Stimulated activated naive B cell treated with anti-CD40 and anti-IgM and Interleukin-4, amounts not matched to agents 10 μg/mL and 1 μg/mL and 100 μg/mL, for 72 hours (primary cell): ENCODE results near the gene FMN1.

Source experiments
- ATAC-seq, 2 donors: fragments of 150-1000 bp; cut with Tn5 transposase; replicated peaks; 2 replicates each; pipeline ENCODE4 v1.10.0; 2021; ENCODE audit warnings: moderate library complexity in 1 of 2
- DNase-seq: peaks from one replicate; pipeline ENCODE4 v3.0.0; 2021
- H3K27ac Mint-ChIP-seq: one replicate; pipeline ENCODE4 v1.8.0; 2022; ENCODE audit warnings: mild to moderate bottlenecking, mixed read lengths
- H3K27me3 Mint-ChIP-seq, 2 donors: one replicate each; pipeline ENCODE4 v1.8.0; 2022; ENCODE audit warnings: mixed read lengths in 2 of 2
- H3K36me3 Mint-ChIP-seq, 2 donors: one replicate each; pipeline ENCODE4 v1.8.0; 2022; ENCODE audit warnings: mixed read lengths in 2 of 2, mild to moderate bottlenecking in 1 of 2
- H3K4me1 Mint-ChIP-seq, 2 donors: one replicate each; pipeline ENCODE4 v1.8.0; 2022; ENCODE audit warnings: mixed read lengths in 2 of 2, mild to moderate bottlenecking in 1 of 2
- H3K4me3 Mint-ChIP-seq, 2 donors: one replicate each; pipeline ENCODE4 v1.8.0; 2022; ENCODE audit warnings: mild to moderate bottlenecking in 2 of 2, mixed read lengths in 2 of 2, moderate library complexity in 1 of 2
- H3K9me3 Mint-ChIP-seq, 2 donors: one replicate each; pipeline ENCODE4 v1.8.0; 2022; ENCODE audit warnings: mixed read lengths in 2 of 2, mild to moderate bottlenecking in 1 of 2

Gene FMN1

GRCh38 chr15:32901995-32902394, 292.5 kb downstream of the FMN1 start:
- H3K27ac Mint-ChIP-seq, result no peak overlapping the region
- H3K4me3 Mint-ChIP-seq, result no peak overlapping the region
- peaks cover 30 to 51% of the 10 kb centered on the region in 2 donors for H3K4me1 Mint-ChIP-seq
- H3K36me3 Mint-ChIP-seq, result no peaks in the 10 kb centered on the region
- ATAC-seq (no peak), DNase-seq (no peak)
- H3K27me3 Mint-ChIP-seq, result peaks cover 10 to 14% of the 10 kb centered on the region in 2 donors
- H3K9me3 Mint-ChIP-seq, result no peaks in the 10 kb centered on the region

GRCh38 chr15:32901192-32901591, 293.3 kb downstream of the FMN1 start:
- Mint-ChIP-seq H3K4me1 (peaks cover 28 to 51% of the 10 kb centered on the region in 2 donors), H3K4me3 (no peak overlapping the region), H3K27me3 (peaks cover 10 to 19% of the 10 kb centered on the region in 2 donors), H3K9me3 (no peaks in the 10 kb centered on the region), H3K27ac (no peak overlapping the region), H3K36me3 (no peaks in the 10 kb centered on the region)
- ATAC-seq (no peak), DNase-seq (no peak)

GRCh38 chr15:32899126-32899596, 295.4 kb downstream of the FMN1 start:
- no peaks in the 10 kb centered on the region for H3K36me3 Mint-ChIP-seq
- no peaks in the 10 kb centered on the region for H3K9me3 Mint-ChIP-seq
- ATAC-seq (peak; percentile 82 to 88), DNase-seq (peak; percentile 21)
- H3K4me3 Mint-ChIP-seq, result no peak overlapping the region
- no peak overlapping the region for H3K27ac Mint-ChIP-seq
- peaks cover 15 to 20% of the 10 kb centered on the region in 2 donors for H3K27me3 Mint-ChIP-seq
- H3K4me1 Mint-ChIP-seq, result peaks cover 25 to 34% of the 10 kb centered on the region in 2 donors

- Mint-ChIP-seq H3K4me1 (peaks cover 17 to 27% of the 10 kb centered on the region in 2 donors), H3K4me3 (no peak overlapping the region)
- peak in 1 of 2 donors; percentile 38 for ATAC-seq
Observed at GRCh38 chr15:32898414-32898813, 296.1 kb downstream of the FMN1 start.

GRCh38 chr15:32893421-32893820, 301.1 kb downstream of the FMN1 start:
- Mint-ChIP-seq H3K9me3 (no peaks in the 10 kb centered on the region), H3K4me1 (peaks cover 4 to 8% of the 10 kb centered on the region in 2 donors), H3K27ac (no peak overlapping the region), H3K27me3 (peaks cover 10 to 15% of the 10 kb centered on the region in 2 donors), H3K4me3 (no peak overlapping the region), H3K36me3 (no peaks in the 10 kb centered on the region)
- DNase-seq, result no peak
- no peak for ATAC-seq

More at GRCh38 chr15:32898414-32898813, 296.1 kb downstream of the FMN1 start:
- Mint-ChIP-seq H3K36me3 (no peaks in the 10 kb centered on the region), H3K27me3 (peaks cover 15 to 20% of the 10 kb centered on the region in 2 donors), H3K27ac (no peak overlapping the region), H3K9me3 (no peaks in the 10 kb centered on the region)
- no peak for DNase-seq

GRCh38 chr15:32889214-32889613, 305.3 kb downstream of the FMN1 start:
- no peak overlapping the region for H3K27ac Mint-ChIP-seq
- H3K27me3 Mint-ChIP-seq, result no peaks in the 10 kb centered on the region
- no peaks in the 10 kb centered on the region for H3K9me3 Mint-ChIP-seq
- no peak overlapping the region for H3K4me3 Mint-ChIP-seq
- ATAC-seq (no peak), DNase-seq (no peak)
- peaks cover 0 to 2% of the 10 kb centered on the region in 2 donors for H3K4me1 Mint-ChIP-seq
- no peaks in the 10 kb centered on the region for H3K36me3 Mint-ChIP-seq

GRCh38 chr15:32888221-32888761, 306.2 kb downstream of the FMN1 start:
- H3K4me3 Mint-ChIP-seq, result no peak overlapping the region
- H3K27ac Mint-ChIP-seq, result no peak overlapping the region
- H3K27me3 Mint-ChIP-seq, result no peaks in the 10 kb centered on the region
- no peak for DNase-seq
- no peak for ATAC-seq
- H3K36me3 Mint-ChIP-seq, result no peaks in the 10 kb centered on the region
- peaks cover 0 to 2% of the 10 kb centered on the region in 2 donors for H3K4me1 Mint-ChIP-seq
- H3K9me3 Mint-ChIP-seq, result no peaks in the 10 kb centered on the region

GRCh38 chr15:32887090-32887489, 307.4 kb downstream of the FMN1 start:
- H3K27me3 Mint-ChIP-seq, result no peaks in the 10 kb centered on the region
- H3K36me3 Mint-ChIP-seq, result no peaks in the 10 kb centered on the region

GRCh38 chr15:32886459-32886858, 308.1 kb downstream of the FMN1 start:
- peaks cover 0 to 2% of the 10 kb centered on the region in 2 donors for H3K4me1 Mint-ChIP-seq
- H3K36me3 Mint-ChIP-seq, result no peaks in the 10 kb centered on the region
- DNase-seq, result no peak
- H3K27me3 Mint-ChIP-seq, result no peaks in the 10 kb centered on the region
- ATAC-seq, result no peak
- H3K27ac Mint-ChIP-seq, result no peak overlapping the region
- no peaks in the 10 kb centered on the region for H3K9me3 Mint-ChIP-seq
- no peak overlapping the region for H3K4me3 Mint-ChIP-seq

More at GRCh38 chr15:32887090-32887489, 307.4 kb downstream of the FMN1 start:
- DNase-seq, result no peak
- no peak overlapping the region for H3K27ac Mint-ChIP-seq
- no peak overlapping the region for H3K4me3 Mint-ChIP-seq
- no peak for ATAC-seq
- H3K9me3 Mint-ChIP-seq, result no peaks in the 10 kb centered on the region
- H3K4me1 Mint-ChIP-seq, result peaks cover 0 to 2% of the 10 kb centered on the region in 2 donors

- no peak overlapping the region for H3K27ac Mint-ChIP-seq
- no peaks in the 10 kb centered on the region for H3K9me3 Mint-ChIP-seq
- ATAC-seq (no peak), DNase-seq (no peak)
- no peaks in the 10 kb centered on the region for H3K36me3 Mint-ChIP-seq
- H3K4me1 Mint-ChIP-seq, result peaks cover 0 to 2% of the 10 kb centered on the region in 2 donors
- no peaks in the 10 kb centered on the region for H3K27me3 Mint-ChIP-seq
- H3K4me3 Mint-ChIP-seq, result no peak overlapping the region
Observed at GRCh38 chr15:32885713-32886112, 308.8 kb downstream of the FMN1 start.

GRCh38 chr15:32884146-32884545, 310.4 kb downstream of the FMN1 start:
- Mint-ChIP-seq H3K27me3 (no peaks in the 10 kb centered on the region), H3K4me1 (peaks cover 0 to 2% of the 10 kb centered on the region in 2 donors), H3K4me3 (no peak overlapping the region), H3K36me3 (no peaks in the 10 kb centered on the region), H3K27ac (no peak overlapping the region), H3K9me3 (no peaks in the 10 kb centered on the region)
- ATAC-seq (no peak), DNase-seq (no peak)

GRCh38 chr15:32882955-32883354, 311.6 kb downstream of the FMN1 start:
- no peak overlapping the region for H3K4me3 Mint-ChIP-seq
- H3K27me3 Mint-ChIP-seq, result peaks cover 3 to 4% of the 10 kb centered on the region in 2 donors
- DNase-seq (no peak), ATAC-seq (no peak)
- H3K9me3 Mint-ChIP-seq, result no peaks in the 10 kb centered on the region
- H3K36me3 Mint-ChIP-seq, result no peaks in the 10 kb centered on the region
- no peak overlapping the region for H3K27ac Mint-ChIP-seq
- peaks cover 0 to 2% of the 10 kb centered on the region in 2 donors for H3K4me1 Mint-ChIP-seq

GRCh38 chr15:32881528-32881927, 313.0 kb downstream of the FMN1 start:
- Mint-ChIP-seq H3K4me1 (peaks cover 0 to 2% of the 10 kb centered on the region in 2 donors), H3K4me3 (no peak overlapping the region), H3K27me3 (peaks cover 4 to 5% of the 10 kb centered on the region in 2 donors), H3K36me3 (no peaks in the 10 kb centered on the region), H3K9me3 (no peaks in the 10 kb centered on the region), H3K27ac (no peak overlapping the region)
- ATAC-seq (no peak), DNase-seq (no peak)

- Mint-ChIP-seq H3K4me1 (peaks cover 0 to 2% of the 10 kb centered on the region in 2 donors), H3K27me3 (peaks cover 4 to 5% of the 10 kb centered on the region in 2 donors), H3K4me3 (no peak overlapping the region), H3K36me3 (no peaks in the 10 kb centered on the region), H3K27ac (no peak overlapping the region), H3K9me3 (no peaks in the 10 kb centered on the region)
- DNase-seq, result no peak
- no peak for ATAC-seq
Observed at GRCh38 chr15:32880642-32881041, 313.9 kb downstream of the FMN1 start.

GRCh38 chr15:32879980-32880379, 314.5 kb downstream of the FMN1 start:
- ATAC-seq, result no peak
- H3K36me3 Mint-ChIP-seq, result no peaks in the 10 kb centered on the region
- no peak overlapping the region for H3K4me3 Mint-ChIP-seq
- DNase-seq, result no peak
- peaks cover 4 to 5% of the 10 kb centered on the region in 2 donors for H3K27me3 Mint-ChIP-seq
- no peaks in the 10 kb centered on the region for H3K9me3 Mint-ChIP-seq
- no peaks in the 10 kb centered on the region for H3K4me1 Mint-ChIP-seq
- no peak overlapping the region for H3K27ac Mint-ChIP-seq
